Measurements from ENCODE around the gene SRSF4.

DNA sequence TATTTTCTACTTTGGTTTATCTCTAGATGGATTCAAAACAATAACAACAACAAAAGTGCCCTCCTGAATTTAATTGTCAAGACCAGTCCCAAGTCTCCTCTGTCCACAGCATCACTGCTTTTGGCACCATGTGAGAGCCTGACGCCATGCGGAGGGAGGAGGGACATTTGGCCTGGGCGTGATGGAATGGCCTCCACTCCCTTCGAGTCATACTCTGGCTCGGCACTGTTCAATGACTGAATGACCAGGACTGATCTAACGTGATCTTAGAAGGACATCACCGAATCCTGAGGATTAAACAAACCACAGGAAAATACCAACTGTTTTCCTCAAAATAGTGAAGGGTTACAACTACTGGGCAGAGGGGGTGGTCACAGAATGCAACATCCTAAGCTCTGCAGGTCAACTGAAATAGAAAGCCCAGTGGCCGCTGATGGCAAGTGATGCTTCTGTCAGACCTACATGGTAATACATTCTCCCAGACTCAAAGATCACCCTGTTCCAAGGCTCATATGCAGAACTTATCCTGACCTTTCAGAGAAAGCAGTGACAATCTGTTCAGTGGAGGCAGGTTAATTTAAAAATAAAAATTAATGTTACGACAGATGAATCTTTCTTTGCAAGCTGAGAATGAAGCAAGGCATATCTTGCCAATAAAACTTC lies 19.1 kb downstream of the SRSF4 start:
- TF ChIP-seq, protein P1, sequence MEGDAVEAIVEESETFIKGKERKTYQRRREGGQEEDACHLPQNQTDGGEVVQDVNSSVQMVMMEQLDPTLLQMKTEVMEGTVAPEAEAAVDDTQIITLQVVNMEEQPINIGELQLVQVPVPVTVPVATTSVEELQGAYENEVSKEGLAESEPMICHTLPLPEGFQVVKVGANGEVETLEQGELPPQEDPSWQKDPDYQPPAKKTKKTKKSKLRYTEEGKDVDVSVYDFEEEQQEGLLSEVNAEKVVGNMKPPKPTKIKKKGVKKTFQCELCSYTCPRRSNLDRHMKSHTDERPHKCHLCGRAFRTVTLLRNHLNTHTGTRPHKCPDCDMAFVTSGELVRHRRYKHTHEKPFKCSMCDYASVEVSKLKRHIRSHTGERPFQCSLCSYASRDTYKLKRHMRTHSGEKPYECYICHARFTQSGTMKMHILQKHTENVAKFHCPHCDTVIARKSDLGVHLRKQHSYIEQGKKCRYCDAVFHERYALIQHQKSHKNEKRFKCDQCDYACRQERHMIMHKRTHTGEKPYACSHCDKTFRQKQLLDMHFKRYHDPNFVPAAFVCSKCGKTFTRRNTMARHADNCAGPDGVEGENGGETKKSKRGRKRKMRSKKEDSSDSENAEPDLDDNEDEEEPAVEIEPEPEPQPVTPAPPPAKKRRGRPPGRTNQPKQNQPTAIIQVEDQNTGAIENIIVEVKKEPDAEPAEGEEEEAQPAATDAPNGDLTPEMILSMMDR (IDR thresholded peaks at IDR 0.05) = no peak
- TF ChIP-seq, protein P2, sequence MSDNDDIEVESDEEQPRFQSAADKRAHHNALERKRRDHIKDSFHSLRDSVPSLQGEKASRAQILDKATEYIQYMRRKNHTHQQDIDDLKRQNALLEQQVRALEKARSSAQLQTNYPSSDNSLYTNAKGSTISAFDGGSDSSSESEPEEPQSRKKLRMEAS (IDR thresholded peaks at IDR 0.05; ENCODE audit: low read depth) = no peak

Data from SK-N-SH (cell line).